DND-41 (cell line): ENCODE results near the gene CYP4F22.

ENCODE experiments used
- ATAC-seq: fragments of 200-7000 bp; cut with Tn5 transposase; 3 replicates; pipeline ENCODE4 v1.9.1; 2021; ENCODE audit warnings: low read depth; ENCODE audit not compliant: insufficient read depth
- DNase-seq: peaks from one replicate; pipeline ENCODE4 v3.0.0-alpha.2; 2020
- H2AFZ ChIP-seq: 2 replicates; pipeline ENCODE4 v1.6.0; 2012; ENCODE audit warnings: low read depth, low read length
- H3K27ac ChIP-seq: 2 replicates; pipeline ENCODE4 v1.5.1; 2012; ENCODE audit warnings: low read length, inconsistent platforms
- H3K27me3 ChIP-seq: fragments of 200-600 bp; sonication (generic); 2 replicates; pipeline ENCODE4 v1.6.0; 2012; ENCODE audit warnings: low read length, mild to moderate bottlenecking, inconsistent platforms; ENCODE audit not compliant: insufficient read depth, poor library complexity
- H3K36me3 ChIP-seq: 2 replicates; pipeline ENCODE4 v1.5.1; 2012; ENCODE audit warnings: low read length, inconsistent platforms; ENCODE audit not compliant: insufficient read depth
- H3K4me1 ChIP-seq: 2 replicates; pipeline ENCODE4 v1.5.1; 2012; ENCODE audit warnings: mild to moderate bottlenecking, low read length; ENCODE audit not compliant: insufficient read depth
- H3K4me2 ChIP-seq: 2 replicates; pipeline ENCODE4 v1.6.0; 2012; ENCODE audit warnings: mild to moderate bottlenecking, moderate library complexity, low read length, inconsistent platforms; ENCODE audit not compliant: insufficient read depth
- H3K4me3 ChIP-seq, 2 experiments: fragments of 200-600 bp in 1 of 2; shearing (Covaris generic) in 1 of 2; 2 replicates each; pipeline ENCODE4 v1.5.1; 2012 to 2016; ENCODE audit warnings: inconsistent platforms in 2 of 2, low read length in 2 of 2, mild to moderate bottlenecking in 2 of 2, low read depth in 1 of 2, moderate library complexity in 1 of 2
- H3K79me2 ChIP-seq: 2 replicates; pipeline ENCODE4 v1.6.0; 2012; ENCODE audit warnings: low read length, inconsistent platforms; ENCODE audit not compliant: insufficient read depth
- H3K9ac ChIP-seq: 2 replicates; pipeline ENCODE4 v1.6.0; 2012; ENCODE audit warnings: low read depth, mild to moderate bottlenecking, inconsistent platforms, low read length, moderate library complexity
- H3K9me3 ChIP-seq: 2 replicates; pipeline ENCODE4 v1.5.1; 2012; ENCODE audit warnings: low read length, moderate library complexity, mild to moderate bottlenecking, inconsistent platforms; ENCODE audit not compliant: insufficient read depth, severe bottlenecking
- H4K20me1 ChIP-seq: 2 replicates; pipeline ENCODE4 v1.6.0; 2012; ENCODE audit warnings: low read length; ENCODE audit not compliant: insufficient read depth
- EZH2 ChIP-seq: IDR thresholded peaks from 3 replicates; pipeline ENCODE4 v1.6.1; 2012; ENCODE audit warnings: borderline replicate concordance, low read depth, mild to moderate bottlenecking, moderate library complexity, low read length, inconsistent platforms; ENCODE audit not compliant: severe bottlenecking
- TF ChIP-seq, protein P1 (sequence below): IDR thresholded peaks from 2 replicates; pipeline ENCODE4 v1.5.1; 2012; ENCODE audit warnings: borderline replicate concordance, low read length, moderate library complexity, mild to moderate bottlenecking; ENCODE audit not compliant: poor library complexity, severe bottlenecking; ENCODE audit errors: extremely low read depth

CYP4F22 gene

DNA sequence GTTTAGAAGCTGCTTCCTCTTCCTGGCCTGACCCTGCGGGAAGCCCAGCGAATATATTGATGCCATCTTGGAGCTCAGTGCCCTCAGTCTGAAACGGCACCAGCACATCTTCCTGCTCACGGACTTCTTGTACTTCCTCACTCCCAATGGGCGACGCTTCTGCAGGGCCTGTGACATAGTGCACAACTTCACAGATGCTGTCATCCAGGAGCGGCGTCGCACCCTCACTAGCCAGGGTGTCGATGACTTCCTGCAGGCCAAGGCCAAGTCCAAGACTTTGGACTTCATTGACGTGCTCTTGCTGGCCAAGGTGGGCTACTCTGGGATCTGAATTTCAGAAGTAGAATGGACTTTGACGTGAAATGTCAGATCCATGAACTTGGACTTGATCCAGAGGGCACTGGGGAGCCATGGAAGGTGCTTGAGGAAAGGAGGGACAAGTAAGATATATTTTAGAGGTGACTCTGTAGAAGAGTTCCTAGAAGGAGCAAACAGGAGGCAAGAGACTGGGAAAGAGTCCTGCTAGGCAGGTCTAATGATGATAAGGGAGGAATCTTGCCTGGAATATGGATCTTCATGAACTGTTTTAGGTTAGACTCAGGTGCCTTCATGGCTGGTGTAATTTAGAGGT lies 68.3 kb downstream of the CYP4F22 start:
- TF ChIP-seq, protein P1, sequence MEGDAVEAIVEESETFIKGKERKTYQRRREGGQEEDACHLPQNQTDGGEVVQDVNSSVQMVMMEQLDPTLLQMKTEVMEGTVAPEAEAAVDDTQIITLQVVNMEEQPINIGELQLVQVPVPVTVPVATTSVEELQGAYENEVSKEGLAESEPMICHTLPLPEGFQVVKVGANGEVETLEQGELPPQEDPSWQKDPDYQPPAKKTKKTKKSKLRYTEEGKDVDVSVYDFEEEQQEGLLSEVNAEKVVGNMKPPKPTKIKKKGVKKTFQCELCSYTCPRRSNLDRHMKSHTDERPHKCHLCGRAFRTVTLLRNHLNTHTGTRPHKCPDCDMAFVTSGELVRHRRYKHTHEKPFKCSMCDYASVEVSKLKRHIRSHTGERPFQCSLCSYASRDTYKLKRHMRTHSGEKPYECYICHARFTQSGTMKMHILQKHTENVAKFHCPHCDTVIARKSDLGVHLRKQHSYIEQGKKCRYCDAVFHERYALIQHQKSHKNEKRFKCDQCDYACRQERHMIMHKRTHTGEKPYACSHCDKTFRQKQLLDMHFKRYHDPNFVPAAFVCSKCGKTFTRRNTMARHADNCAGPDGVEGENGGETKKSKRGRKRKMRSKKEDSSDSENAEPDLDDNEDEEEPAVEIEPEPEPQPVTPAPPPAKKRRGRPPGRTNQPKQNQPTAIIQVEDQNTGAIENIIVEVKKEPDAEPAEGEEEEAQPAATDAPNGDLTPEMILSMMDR, result no peak
- no peaks in the 10 kb centered on the region for H3K27me3 ChIP-seq
- DNase-seq (no peak), ATAC-seq (no peak)
- H3K36me3 ChIP-seq, result no peaks in the 10 kb centered on the region
- no peaks in the 10 kb centered on the region for H3K79me2 ChIP-seq
- no peak overlapping the region for H3K9ac ChIP-seq
- no peak overlapping the region for H3K4me2 ChIP-seq
- H4K20me1 ChIP-seq, result no peaks in the 10 kb centered on the region
- no peaks in the 10 kb centered on the region for H3K9me3 ChIP-seq
- no peak overlapping the region for H3K4me3 ChIP-seq
- no peaks in the 10 kb centered on the region for H3K4me1 ChIP-seq
- H2AFZ ChIP-seq, result no peak overlapping the region
- no peak overlapping the region for H3K27ac ChIP-seq

DNA sequence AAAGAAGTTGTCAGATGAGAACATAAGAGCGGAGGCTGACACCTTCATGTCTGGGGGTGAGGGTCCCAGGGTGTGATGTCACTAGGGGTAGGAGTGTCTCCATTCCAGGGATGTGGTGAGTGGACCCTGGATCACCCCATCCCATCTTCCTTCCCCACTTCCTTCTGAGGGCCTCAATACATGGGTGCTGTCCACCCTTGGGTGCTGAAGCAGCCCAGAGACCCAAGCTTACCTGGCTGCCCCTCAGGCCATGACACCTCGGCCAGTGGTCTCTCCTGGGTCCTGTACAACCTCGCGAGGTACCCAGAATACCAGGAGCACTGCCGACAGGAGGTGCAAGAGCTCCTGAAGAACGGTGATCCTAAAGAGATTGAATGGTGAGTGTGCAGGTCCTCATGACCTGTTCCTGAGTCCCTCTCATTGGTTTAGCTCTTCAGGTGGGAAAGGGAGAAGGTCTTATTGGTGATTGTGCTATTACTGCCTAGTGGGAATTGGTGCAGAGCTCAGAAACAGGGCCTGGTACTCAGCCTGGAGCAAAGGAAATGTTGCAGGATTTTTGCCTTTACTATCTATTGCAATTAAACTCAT lies 69.0 kb downstream of the CYP4F22 start:
- Histone ChIP-seq H3K4me3 (no peak overlapping the region), H3K27me3 (no peaks in the 10 kb centered on the region), H3K4me1 (no peaks in the 10 kb centered on the region), H3K4me2 (no peak overlapping the region), H3K9me3 (no peaks in the 10 kb centered on the region), H3K27ac (no peak overlapping the region), H3K36me3 (no peaks in the 10 kb centered on the region), H3K9ac (no peak overlapping the region), H2AFZ (no peak overlapping the region), H3K79me2 (no peaks in the 10 kb centered on the region), H4K20me1 (no peaks in the 10 kb centered on the region)
- no peak for ATAC-seq
- no peak for DNase-seq
- TF ChIP-seq EZH2, result no peak
- TF ChIP-seq, protein P1, result no peak

DNA sequence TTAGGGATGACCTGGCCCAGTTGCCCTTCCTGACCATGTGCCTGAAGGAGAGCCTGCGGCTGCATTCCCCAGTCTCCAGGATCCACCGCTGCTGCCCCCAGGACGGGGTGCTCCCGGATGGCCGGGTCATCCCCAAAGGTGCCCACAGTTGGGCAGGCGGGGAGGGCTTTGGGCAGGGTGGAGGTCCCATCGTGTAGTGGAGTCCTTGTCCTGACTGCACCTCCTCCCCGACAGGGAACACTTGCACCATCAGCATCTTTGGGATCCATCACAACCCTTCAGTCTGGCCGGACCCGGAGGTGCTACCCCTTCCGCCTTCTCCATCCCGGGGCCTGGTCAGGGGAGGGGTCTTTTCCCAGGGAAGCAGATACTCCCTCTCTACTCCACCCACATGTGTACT lies 75.0 kb downstream of the CYP4F22 start:
- Histone ChIP-seq H3K9me3 (no peaks in the 10 kb centered on the region), H3K4me3 (no peak overlapping the region), H3K4me2 (no peak overlapping the region), H3K4me1 (no peaks in the 10 kb centered on the region), H3K27me3 (no peaks in the 10 kb centered on the region), H3K36me3 (no peaks in the 10 kb centered on the region), H3K9ac (no peak overlapping the region), H3K79me2 (no peaks in the 10 kb centered on the region), H4K20me1 (no peaks in the 10 kb centered on the region), H3K27ac (no peak overlapping the region), H2AFZ (no peak overlapping the region)
- DNase-seq (no peak), ATAC-seq (no peak)
- TF ChIP-seq, protein P1, result no peak
- TF ChIP-seq EZH2, result no peak
